Measurements from ENCODE around the gene SH3D19.

SH3D19 gene

DNA sequence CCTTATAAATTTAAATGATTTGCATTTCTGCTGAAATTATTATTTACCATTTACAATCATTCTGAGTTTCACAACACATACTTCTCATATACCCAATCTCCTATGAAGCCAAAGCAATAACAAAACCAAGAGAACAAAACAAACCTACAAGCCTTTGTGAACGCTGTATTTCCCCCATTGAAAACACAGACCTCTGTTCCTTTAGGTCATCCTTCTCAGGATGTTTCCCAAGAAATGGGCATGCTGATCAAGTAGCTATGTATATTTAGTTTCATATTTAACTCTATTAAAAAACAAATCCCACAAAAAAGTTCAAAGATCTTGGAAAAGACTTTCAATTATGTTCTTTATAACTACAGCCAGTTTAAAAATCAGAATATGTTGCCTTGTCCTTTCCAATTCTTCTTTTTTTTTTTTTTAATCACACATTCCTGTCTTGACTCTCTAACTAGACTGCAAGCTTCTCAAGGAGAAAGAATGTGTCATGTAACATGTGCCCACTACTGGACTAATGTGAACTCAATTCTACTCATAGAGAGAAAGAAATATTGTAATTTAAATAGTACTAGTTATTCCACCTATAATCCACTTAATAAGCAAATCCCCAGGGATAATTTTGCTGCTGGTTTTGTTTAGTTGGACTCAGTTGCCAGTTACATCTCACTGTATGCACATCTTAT is 132.7 kb downstream of the SH3D19 start:
- no peak for TF ChIP-seq EP300 (IDR thresholded peaks at IDR 0.05; ENCODE audit: borderline replicate concordance)

GRCh38 chr4:151184523-151185458 is 140.6 kb downstream of the SH3D19 start:
- no peak for TF ChIP-seq TAF1 (IDR thresholded peaks at IDR 0.05; ENCODE audit: low read depth)
- no peak for TF ChIP-seq USF1 (IDR thresholded peaks at IDR 0.05)
- no peak for TF ChIP-seq ZBTB7A (IDR thresholded peaks at IDR 0.05; ENCODE audit: low read depth)
- TF ChIP-seq, protein P1, sequence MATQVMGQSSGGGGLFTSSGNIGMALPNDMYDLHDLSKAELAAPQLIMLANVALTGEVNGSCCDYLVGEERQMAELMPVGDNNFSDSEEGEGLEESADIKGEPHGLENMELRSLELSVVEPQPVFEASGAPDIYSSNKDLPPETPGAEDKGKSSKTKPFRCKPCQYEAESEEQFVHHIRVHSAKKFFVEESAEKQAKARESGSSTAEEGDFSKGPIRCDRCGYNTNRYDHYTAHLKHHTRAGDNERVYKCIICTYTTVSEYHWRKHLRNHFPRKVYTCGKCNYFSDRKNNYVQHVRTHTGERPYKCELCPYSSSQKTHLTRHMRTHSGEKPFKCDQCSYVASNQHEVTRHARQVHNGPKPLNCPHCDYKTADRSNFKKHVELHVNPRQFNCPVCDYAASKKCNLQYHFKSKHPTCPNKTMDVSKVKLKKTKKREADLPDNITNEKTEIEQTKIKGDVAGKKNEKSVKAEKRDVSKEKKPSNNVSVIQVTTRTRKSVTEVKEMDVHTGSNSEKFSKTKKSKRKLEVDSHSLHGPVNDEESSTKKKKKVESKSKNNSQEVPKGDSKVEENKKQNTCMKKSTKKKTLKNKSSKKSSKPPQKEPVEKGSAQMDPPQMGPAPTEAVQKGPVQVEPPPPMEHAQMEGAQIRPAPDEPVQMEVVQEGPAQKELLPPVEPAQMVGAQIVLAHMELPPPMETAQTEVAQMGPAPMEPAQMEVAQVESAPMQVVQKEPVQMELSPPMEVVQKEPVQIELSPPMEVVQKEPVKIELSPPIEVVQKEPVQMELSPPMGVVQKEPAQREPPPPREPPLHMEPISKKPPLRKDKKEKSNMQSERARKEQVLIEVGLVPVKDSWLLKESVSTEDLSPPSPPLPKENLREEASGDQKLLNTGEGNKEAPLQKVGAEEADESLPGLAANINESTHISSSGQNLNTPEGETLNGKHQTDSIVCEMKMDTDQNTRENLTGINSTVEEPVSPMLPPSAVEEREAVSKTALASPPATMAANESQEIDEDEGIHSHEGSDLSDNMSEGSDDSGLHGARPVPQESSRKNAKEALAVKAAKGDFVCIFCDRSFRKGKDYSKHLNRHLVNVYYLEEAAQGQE (IDR thresholded peaks at IDR 0.05; ENCODE audit: low read depth) = no peak
- TF ChIP-seq FOXM1 (IDR thresholded peaks at IDR 0.05; ENCODE audit: borderline replicate concordance, low read depth) = no peak
- no peak for TF ChIP-seq NFIC (IDR thresholded peaks at IDR 0.05)
- TF ChIP-seq CREB1 (IDR thresholded peaks at IDR 0.05; ENCODE audit: low read depth) = no peak
- TF ChIP-seq YY1 (IDR thresholded peaks at IDR 0.05; ENCODE audit: low read depth) = no peak
- TF ChIP-seq EGR1 (IDR thresholded peaks at IDR 0.05) = no peak

- TF ChIP-seq ZBTB7A (IDR thresholded peaks at IDR 0.05; ENCODE audit: low read depth) = no peak
- no peak for TF ChIP-seq FOXM1 (IDR thresholded peaks at IDR 0.05; ENCODE audit: borderline replicate concordance, low read depth)
- no peak for TF ChIP-seq USF1 (IDR thresholded peaks at IDR 0.05)
- TF ChIP-seq CEBPB (IDR thresholded peaks at IDR 0.05) = no peak
- TF ChIP-seq EGR1 (IDR thresholded peaks at IDR 0.05) = no peak
- no peak for TF ChIP-seq EP300 (IDR thresholded peaks at IDR 0.05; ENCODE audit: borderline replicate concordance)
These were observed 142.9 kb downstream of the SH3D19 start for GRCh38 chr4:151182455-151182996.

- no peak for TF ChIP-seq YY1 (IDR thresholded peaks at IDR 0.05; ENCODE audit: low read depth)
- no peak for TF ChIP-seq CREB1 (IDR thresholded peaks at IDR 0.05; ENCODE audit: low read depth)
- no peak for TF ChIP-seq TCF12 (IDR thresholded peaks at IDR 0.05; ENCODE audit: low read depth)
- TF ChIP-seq, protein P2, sequence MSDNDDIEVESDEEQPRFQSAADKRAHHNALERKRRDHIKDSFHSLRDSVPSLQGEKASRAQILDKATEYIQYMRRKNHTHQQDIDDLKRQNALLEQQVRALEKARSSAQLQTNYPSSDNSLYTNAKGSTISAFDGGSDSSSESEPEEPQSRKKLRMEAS (IDR thresholded peaks at IDR 0.05) = no peak
- no peak for TF ChIP-seq ZBTB7A (IDR thresholded peaks at IDR 0.05; ENCODE audit: low read depth)
- no peak for TF ChIP-seq TAF1 (IDR thresholded peaks at IDR 0.05; ENCODE audit: low read depth)
- TF ChIP-seq NFIC (IDR thresholded peaks at IDR 0.05) = no peak
- no peak for TF ChIP-seq USF1 (IDR thresholded peaks at IDR 0.05)
- TF ChIP-seq TEAD4 (IDR thresholded peaks at IDR 0.05) = no peak
- no peak for TF ChIP-seq EP300 (IDR thresholded peaks at IDR 0.05; ENCODE audit: borderline replicate concordance)
- no peak for TF ChIP-seq CEBPB (IDR thresholded peaks at IDR 0.05)
- TF ChIP-seq EGR1 (IDR thresholded peaks at IDR 0.05) = no peak
- TF ChIP-seq, protein P1 (IDR thresholded peaks at IDR 0.05; ENCODE audit: low read depth) = no peak
- TF ChIP-seq RAD21 (IDR thresholded peaks at IDR 0.05; ENCODE audit: low read depth) = no peak
- TF ChIP-seq FOXM1 (IDR thresholded peaks at IDR 0.05; ENCODE audit: borderline replicate concordance, low read depth) = no peak
These were observed 148.7 kb downstream of the SH3D19 start for GRCh38 chr4:151176685-151177084.

Data from Ishikawa (cell line).